Measurements from ENCODE around the gene ANKDD1B. TPM values are rescaled to one million over a fixed set of nuclear protein-coding genes. Genes with fewer than 3 reads are reported as not detected.

The ANKDD1B gene
- total and polyA plus RNA-seq, 2 of the 8 experiments (the other 6 are each of a cell fraction or from before 2014, with no cell fraction given): 0.08 to 0.22 TPM

GRCh38 chr5:75616371-75616881 lies 5.2 kb downstream of the ANKDD1B start (continued):
- TF ChIP-seq E2F6 (IDR thresholded peaks at IDR 0.05) (no peak), BCL11A (IDR thresholded peaks at IDR 0.05; ENCODE audit: low read depth in 2 of 2, low read length in 2 of 2) (no peak), POLR2A (IDR thresholded peaks at IDR 0.05; ENCODE audit: control extremely low read depth in 1 of 2, low read depth in 2 of 2, low read length in 2 of 2) (no peak)

Measured in H1 (cell line).